ENCODE data around the gene GALNT17. TPM values are rescaled to one million over a fixed set of nuclear protein-coding genes. Genes with fewer than 3 reads are reported as not detected.

Gene GALNT17
- polyA plus RNA-seq, 1 donor from 2014 or later: 15.7 TPM

GRCh38 chr7:71361451-71362032 is 229.6 kb downstream of the GALNT17 start:
- Histone ChIP-seq H3F3A (ENCODE audit: insufficient read depth, low read length, poor library complexity, severe bottlenecking) (no peaks in the 10 kb centered on the region), H3K9me3 (ENCODE audit: low read length) (no peaks in the 10 kb centered on the region), H3K4me3 (ENCODE audit: low read length) (no peak overlapping the region), H3K4me2 (ENCODE audit: low read length) (no peak overlapping the region), H3K79me2 (replicated peaks; ENCODE audit: insufficient read depth, low read length) (no peaks in the 10 kb centered on the region), H3K9ac (ENCODE audit: low read length) (no peak overlapping the region), H4K20me1 (ENCODE audit: insufficient read depth) (no peaks in the 10 kb centered on the region), H3K36me3 (ENCODE audit: insufficient read depth, low read length) (no peaks in the 10 kb centered on the region), H3K27me3 (ENCODE audit: insufficient read depth, low read depth, low read length) (no peaks in the 10 kb centered on the region), H2AFZ (ENCODE audit: low read depth, low read length) (no peak overlapping the region), H3K27ac (ENCODE audit: low read length) (no peak overlapping the region), H3K9me2 (ENCODE audit: insufficient read depth, low read length) (no peaks in the 10 kb centered on the region)
- no peak for TF ChIP-seq CTCF (IDR thresholded peaks at IDR 0.05; ENCODE audit: poor library complexity, severe bottlenecking)
- TF ChIP-seq SMC3 (conservative IDR thresholded peaks at IDR 0.05; ENCODE audit: poor library complexity): no peak
- no peak for TF ChIP-seq POLR2AphosphoS5 (IDR thresholded peaks at IDR 0.05)
- TF ChIP-seq EP300 (conservative IDR thresholded peaks at IDR 0.05; ENCODE audit: poor library complexity, severe bottlenecking): no peak

- no peak overlapping the region for H3K9ac ChIP-seq (ENCODE audit: low read length)
- H3K36me3 ChIP-seq (ENCODE audit: insufficient read depth, low read length): no peaks in the 10 kb centered on the region
- H3K4me2 ChIP-seq (ENCODE audit: low read length): no peak overlapping the region
- no peaks in the 10 kb centered on the region for H3K9me2 ChIP-seq (ENCODE audit: insufficient read depth, low read length)
- no peak overlapping the region for H3K4me3 ChIP-seq (ENCODE audit: low read length)
- no peak overlapping the region for H2AFZ ChIP-seq (ENCODE audit: low read depth, low read length)
- H3K9me3 ChIP-seq (ENCODE audit: low read length): no peaks in the 10 kb centered on the region
- H4K20me1 ChIP-seq (ENCODE audit: insufficient read depth): no peaks in the 10 kb centered on the region
- H3K27me3 ChIP-seq (ENCODE audit: insufficient read depth, low read depth, low read length): no peaks in the 10 kb centered on the region
- H3K79me2 ChIP-seq (replicated peaks; ENCODE audit: insufficient read depth, low read length): no peaks in the 10 kb centered on the region
- no peak overlapping the region for H3K27ac ChIP-seq (ENCODE audit: low read length)
- H3F3A ChIP-seq (ENCODE audit: insufficient read depth, low read length, poor library complexity, severe bottlenecking): no peaks in the 10 kb centered on the region
- TF ChIP-seq REST (IDR thresholded peaks at IDR 0.05; ENCODE audit: borderline replicate concordance) (no peak), RAD21 (conservative IDR thresholded peaks at IDR 0.05) (no peak), CTCF (IDR thresholded peaks at IDR 0.05; ENCODE audit: poor library complexity, severe bottlenecking) (no peak), TAF1 (IDR thresholded peaks at IDR 0.05; ENCODE audit: low read depth) (no peak), EP300 (conservative IDR thresholded peaks at IDR 0.05; ENCODE audit: poor library complexity, severe bottlenecking) (no peak), POLR2AphosphoS5 (IDR thresholded peaks at IDR 0.05) (no peak), MXI1 (conservative IDR thresholded peaks at IDR 0.05; ENCODE audit: poor library complexity, severe bottlenecking) (no peak), EZH2 (IDR thresholded peaks at IDR 0.05; ENCODE audit: borderline replicate concordance, insufficient read depth, low read length, poor library complexity, severe bottlenecking) (no peak), SMC3 (conservative IDR thresholded peaks at IDR 0.05; ENCODE audit: poor library complexity) (no peak)
Measured at GRCh38 chr7:71362240-71362639, 230.3 kb downstream of the GALNT17 start.

Measured in neural cell (in vitro differentiated cells).